Measurements from ENCODE around the gene TBATA.
"Not testable (repeated sequence)": the region's sequence is repeated elsewhere in the genome, so short reads cannot be mapped to it uniquely, and the experiment has no call there.

TBATA gene

GRCh38 chr10:70771311-70772194, 13.6 kb downstream of the TBATA start:
- Mint-ChIP-seq H3K9me3 (no peaks in the 10 kb centered on the region), H3K4me3 (no peak overlapping the region), H3K36me3 (ENCODE audit: insufficient read depth) (no peaks in the 10 kb centered on the region), H3K4me1 (ENCODE audit: low read depth in 2 of 2) (peaks cover 0 to 1% of the 10 kb centered on the region in 2 donors), H3K27ac (no peak overlapping the region), H3K27me3 (no peaks in the 10 kb centered on the region)
- no peak for DNase-seq
- ATAC-seq (replicated peaks), result no peak

GRCh38 chr10:70770516-70770915, 14.7 kb downstream of the TBATA start:
- not testable (repeated sequence) for H3K9me3 Mint-ChIP-seq; ATAC-seq (replicated peaks); DNase-seq; H3K4me3 Mint-ChIP-seq; H3K27me3 Mint-ChIP-seq; H3K27ac Mint-ChIP-seq; H3K36me3 Mint-ChIP-seq (ENCODE audit: insufficient read depth); H3K4me1 Mint-ChIP-seq (ENCODE audit: low read depth in 2 of 2)

- Mint-ChIP-seq H3K4me1 (ENCODE audit: low read depth in 2 of 2) (peaks cover 0 to 1% of the 10 kb centered on the region in 2 donors), H3K9me3 (no peaks in the 10 kb centered on the region), H3K36me3 (ENCODE audit: insufficient read depth) (no peaks in the 10 kb centered on the region), H3K27ac (no peak overlapping the region), H3K4me3 (no peak overlapping the region), H3K27me3 (no peaks in the 10 kb centered on the region)
- ATAC-seq (replicated peaks), result no peak
- no peak for DNase-seq
Observed at GRCh38 chr10:70770001-70770400, 15.2 kb downstream of the TBATA start.

GRCh38 chr10:70769121-70769520, 16.1 kb downstream of the TBATA start:
- H3K27me3 Mint-ChIP-seq, result no peaks in the 10 kb centered on the region
- no peak for DNase-seq
- H3K4me1 Mint-ChIP-seq (ENCODE audit: low read depth in 2 of 2), result peaks cover 0 to 1% of the 10 kb centered on the region in 2 donors
- H3K27ac Mint-ChIP-seq, result no peak overlapping the region
- no peak for ATAC-seq (replicated peaks)
- H3K36me3 Mint-ChIP-seq (ENCODE audit: insufficient read depth), result no peaks in the 10 kb centered on the region
- no peaks in the 10 kb centered on the region for H3K9me3 Mint-ChIP-seq
- no peak overlapping the region for H3K4me3 Mint-ChIP-seq

GRCh38 chr10:70768026-70768685, 17.0 kb downstream of the TBATA start:
- H3K27ac Mint-ChIP-seq; ATAC-seq (replicated peaks); H3K27me3 Mint-ChIP-seq; DNase-seq; H3K4me1 Mint-ChIP-seq (ENCODE audit: low read depth in 2 of 2); H3K4me3 Mint-ChIP-seq; H3K36me3 Mint-ChIP-seq (ENCODE audit: insufficient read depth); H3K9me3 Mint-ChIP-seq: not testable (repeated sequence)

GRCh38 chr10:70765794-70766594, 19.2 kb downstream of the TBATA start:
- Mint-ChIP-seq H3K27me3 (no peaks in the 10 kb centered on the region), H3K4me1 (ENCODE audit: low read depth in 2 of 2) (peaks cover 0 to 1% of the 10 kb centered on the region in 2 donors), H3K27ac (no peak overlapping the region), H3K36me3 (ENCODE audit: insufficient read depth) (no peaks in the 10 kb centered on the region), H3K4me3 (no peak overlapping the region), H3K9me3 (no peaks in the 10 kb centered on the region)
- ATAC-seq (replicated peaks), result no peak
- no peak for DNase-seq

DNA sequence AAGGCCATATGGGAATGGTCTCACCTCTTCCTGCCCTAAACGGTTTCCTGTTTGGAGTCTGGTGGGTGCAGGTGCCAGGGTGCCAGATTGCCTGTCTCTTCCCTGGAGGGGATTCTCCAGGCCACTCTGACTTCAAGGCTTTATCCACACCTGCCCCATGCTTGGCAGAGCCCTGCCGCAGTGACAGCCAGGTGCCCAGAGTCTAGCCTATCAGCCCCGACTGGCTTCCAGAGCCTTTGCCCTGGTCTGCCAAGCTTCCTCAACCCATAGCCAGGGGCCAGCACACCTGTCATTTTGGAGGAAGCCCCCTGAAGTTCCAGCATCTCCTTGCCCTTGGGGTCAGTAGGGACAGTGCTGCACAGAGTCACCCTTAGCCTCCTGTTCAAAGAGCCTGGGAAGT, 21.6 kb downstream of the TBATA start:
- Mint-ChIP-seq H3K27ac (no peak overlapping the region), H3K27me3 (no peaks in the 10 kb centered on the region), H3K4me1 (ENCODE audit: low read depth in 2 of 2) (peaks cover 8% of the 10 kb centered on the region in 2 donors), H3K36me3 (ENCODE audit: insufficient read depth) (no peaks in the 10 kb centered on the region), H3K4me3 (no peak overlapping the region), H3K9me3 (no peaks in the 10 kb centered on the region)
- ATAC-seq (replicated peaks) (no peak), DNase-seq (no peak)

DNA sequence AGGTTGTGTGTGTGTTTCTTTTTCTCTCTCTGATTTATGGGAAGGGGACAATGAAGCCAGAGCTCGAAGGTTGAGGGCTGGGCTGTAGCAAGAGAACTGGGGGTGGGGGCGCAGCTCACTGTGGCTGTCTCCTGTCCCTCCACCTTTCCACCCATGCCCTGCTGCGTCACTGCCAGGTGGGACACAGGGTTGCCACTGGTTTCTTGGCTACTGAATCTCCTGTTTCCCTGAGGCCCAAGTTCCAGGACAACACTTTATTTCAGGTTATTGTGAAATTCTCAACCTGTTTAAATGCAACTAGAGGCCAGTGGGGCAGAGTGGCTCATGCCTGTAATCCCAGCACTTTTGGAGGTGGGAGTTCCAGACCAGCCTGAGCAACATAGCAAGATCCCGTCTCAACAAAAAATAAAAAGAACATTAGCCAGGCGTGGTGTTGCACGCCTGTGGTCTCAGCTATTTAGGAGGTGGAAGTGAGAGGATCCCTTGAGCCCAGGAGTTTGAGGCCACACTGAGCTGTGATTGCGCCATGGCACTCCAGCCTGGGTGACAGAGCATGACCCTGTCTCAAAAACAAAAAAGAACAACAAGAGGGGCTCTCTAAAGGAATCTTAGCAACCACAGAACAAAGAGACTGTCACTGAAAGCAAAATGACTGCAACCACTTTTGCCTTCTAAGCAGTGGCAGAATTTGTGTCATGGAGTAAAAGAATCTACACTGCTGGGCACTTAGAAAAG, 22.6 kb downstream of the TBATA start:
- no peak for DNase-seq
- H3K27ac Mint-ChIP-seq, result no peak overlapping the region
- peaks cover 8 to 9% of the 10 kb centered on the region in 2 donors for H3K4me1 Mint-ChIP-seq (ENCODE audit: low read depth in 2 of 2)
- no peak for ATAC-seq (replicated peaks)
- no peaks in the 10 kb centered on the region for H3K27me3 Mint-ChIP-seq
- no peaks in the 10 kb centered on the region for H3K9me3 Mint-ChIP-seq
- H3K36me3 Mint-ChIP-seq (ENCODE audit: insufficient read depth), result no peaks in the 10 kb centered on the region
- no peak overlapping the region for H3K4me3 Mint-ChIP-seq

DNA sequence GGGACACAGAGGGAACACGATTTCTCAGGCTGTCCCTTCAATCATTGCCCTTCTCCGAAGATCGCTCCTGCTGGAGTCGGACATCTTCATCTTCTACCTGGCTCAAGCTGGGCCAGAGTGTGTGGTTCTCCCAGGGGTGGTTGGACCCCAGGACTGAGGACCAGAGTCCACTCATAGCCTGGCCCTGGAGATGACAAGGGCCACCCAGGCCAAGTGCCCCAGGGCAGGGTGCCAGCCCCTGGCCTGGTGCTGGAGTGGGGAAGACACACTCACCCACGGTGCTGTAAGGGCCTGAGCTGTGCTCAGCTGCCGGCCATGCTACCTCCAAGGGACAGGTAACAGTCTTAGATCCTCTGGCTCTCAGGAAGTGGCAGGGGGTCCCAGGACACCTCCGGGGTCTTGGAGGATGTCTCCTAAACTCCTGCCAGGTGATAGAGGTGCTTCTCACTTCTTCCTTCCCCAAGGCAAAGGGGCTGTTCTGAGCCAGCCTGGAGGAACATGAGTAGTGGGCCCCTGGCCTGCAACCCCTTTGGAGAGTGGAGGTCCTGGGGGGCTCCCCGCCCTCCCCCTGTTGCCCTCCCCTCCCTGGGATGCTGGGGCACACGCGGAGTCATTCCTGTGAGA, 23.3 kb downstream of the TBATA start:
- Mint-ChIP-seq H3K4me1 (ENCODE audit: low read depth in 2 of 2) (peaks cover 7 to 8% of the 10 kb centered on the region in 2 donors), H3K27me3 (no peaks in the 10 kb centered on the region), H3K9me3 (no peaks in the 10 kb centered on the region), H3K4me3 (no peak overlapping the region), H3K36me3 (ENCODE audit: insufficient read depth) (no peaks in the 10 kb centered on the region), H3K27ac (no peak overlapping the region)
- no peak for DNase-seq
- ATAC-seq (replicated peaks), result no peak

GRCh38 chr10:70761031-70761601, 24.1 kb downstream of the TBATA start:
- Mint-ChIP-seq H3K4me3 (no peak overlapping the region), H3K36me3 (ENCODE audit: insufficient read depth) (no peaks in the 10 kb centered on the region), H3K4me1 (ENCODE audit: low read depth in 2 of 2) (peaks cover 7 to 8% of the 10 kb centered on the region in 2 donors), H3K27ac (no peak overlapping the region), H3K27me3 (no peaks in the 10 kb centered on the region), H3K9me3 (no peaks in the 10 kb centered on the region)
- no peak for DNase-seq
- ATAC-seq (replicated peaks), result no peak

GRCh38 chr10:70760271-70760787, 24.8 kb downstream of the TBATA start:
- Mint-ChIP-seq H3K36me3 (ENCODE audit: insufficient read depth) (no peaks in the 10 kb centered on the region), H3K4me3 (no peak overlapping the region), H3K27ac (no peak overlapping the region), H3K27me3 (no peaks in the 10 kb centered on the region), H3K9me3 (no peaks in the 10 kb centered on the region), H3K4me1 (ENCODE audit: low read depth in 2 of 2) (peaks cover 7 to 8% of the 10 kb centered on the region in 2 donors)
- ATAC-seq (replicated peaks), result no peak
- DNase-seq, result no peak

DNA sequence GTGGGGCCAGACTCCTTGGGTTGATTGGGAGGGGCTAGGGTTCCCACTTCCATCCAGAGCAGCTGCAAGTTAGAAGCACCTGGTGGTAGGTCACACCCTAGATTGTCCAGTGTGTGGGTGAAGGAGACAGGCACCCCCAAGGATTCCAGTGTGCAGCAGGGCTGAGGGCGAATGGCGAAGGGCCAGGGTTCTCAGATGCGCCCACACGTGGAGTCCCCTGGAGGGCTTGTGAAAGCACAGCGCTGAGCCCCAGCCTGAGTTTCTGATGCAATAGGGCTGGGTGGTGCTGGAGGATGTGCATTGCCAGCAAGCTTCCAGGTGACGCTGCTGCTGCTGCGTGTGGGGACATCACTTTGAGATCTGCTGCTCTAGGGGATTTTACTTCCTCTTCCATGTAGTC, 25.4 kb downstream of the TBATA start:
- DNase-seq (no peak), ATAC-seq (replicated peaks) (no peak)
- Mint-ChIP-seq H3K9me3 (no peaks in the 10 kb centered on the region), H3K36me3 (ENCODE audit: insufficient read depth) (no peaks in the 10 kb centered on the region), H3K4me3 (no peak overlapping the region), H3K27me3 (no peaks in the 10 kb centered on the region), H3K4me1 (ENCODE audit: low read depth in 2 of 2) (peaks cover 7 to 8% of the 10 kb centered on the region in 2 donors), H3K27ac (no peak overlapping the region)
